H9 (cell line): Measurements from ENCODE around the gene RPS16. TPM values are rescaled to one million over a fixed set of nuclear protein-coding genes. Genes with fewer than 3 reads are reported as not detected.

Experiments
- DNase-seq: peaks from one replicate; pipeline ENCODE4 v3.0.0-alpha.2; 2017
- H2AFZ ChIP-seq: one replicate; pipeline ENCODE4 v1.6.1; 2013; ENCODE audit warnings: mild to moderate bottlenecking, low read length, control low read depth, moderate library complexity
- H2AK5ac ChIP-seq: 2 replicates; pipeline ENCODE4 v1.6.1; 2013; ENCODE audit warnings: low read length, control low read depth, mixed read lengths; ENCODE audit not compliant: insufficient read length
- H2BK120ac ChIP-seq: one replicate; pipeline ENCODE4 v1.6.1; 2013; ENCODE audit warnings: low read depth, mild to moderate bottlenecking, low read length, control low read depth, inconsistent platforms; ENCODE audit not compliant: poor library complexity, severe bottlenecking
- H2BK12ac ChIP-seq: 2 replicates; pipeline ENCODE4 v1.6.1; 2013; ENCODE audit warnings: low read length, control low read depth, mixed read lengths, low read depth; ENCODE audit not compliant: insufficient read length
- H2BK15ac ChIP-seq: 2 replicates; pipeline ENCODE4 v1.6.1; 2013; ENCODE audit warnings: low read depth, low read length, control low read depth
- H2BK20ac ChIP-seq: one replicate; pipeline ENCODE4 v1.6.1; 2013; ENCODE audit warnings: low read depth, mild to moderate bottlenecking, low read length, control low read depth, inconsistent platforms; ENCODE audit not compliant: poor library complexity, severe bottlenecking
- H2BK5ac ChIP-seq: 2 replicates; pipeline ENCODE4 v1.6.1; 2013; ENCODE audit warnings: low read length, control low read depth, mixed read lengths; ENCODE audit not compliant: insufficient read length
- H3K14ac ChIP-seq: 2 replicates; pipeline ENCODE4 v1.6.1; 2013; ENCODE audit warnings: low read length, control low read depth; ENCODE audit not compliant: insufficient read depth
- H3K18ac ChIP-seq: 2 replicates; pipeline ENCODE4 v1.6.1; 2013; ENCODE audit warnings: low read depth, mild to moderate bottlenecking, mixed read lengths, low read length, control low read depth; ENCODE audit not compliant: insufficient read length
- H3K23ac ChIP-seq: 2 replicates; pipeline ENCODE4 v1.6.1; 2013; ENCODE audit warnings: low read length, control low read depth, mixed read lengths, low read depth; ENCODE audit not compliant: insufficient read length
- H3K23me2 ChIP-seq: 2 replicates; pipeline ENCODE4 v1.6.1; 2013; ENCODE audit warnings: low read depth, mild to moderate bottlenecking, mixed read lengths, low read length, control low read depth; ENCODE audit not compliant: insufficient read length, poor library complexity, severe bottlenecking
- H3K27ac ChIP-seq: 2 replicates; pipeline ENCODE4 v1.5.1; 2013; ENCODE audit warnings: low read length, control low read depth, mixed read lengths, low read depth; ENCODE audit not compliant: insufficient read length
- H3K27me3 ChIP-seq: 2 replicates; pipeline ENCODE4 v1.6.1; 2013; ENCODE audit warnings: low read length, control low read depth, inconsistent platforms; ENCODE audit not compliant: insufficient read depth
- H3K4ac ChIP-seq: 2 replicates; pipeline ENCODE4 v1.6.1; 2013; ENCODE audit warnings: low read depth, mild to moderate bottlenecking, control low read depth, inconsistent platforms, low read length, moderate library complexity
- H3K4me1 ChIP-seq: 2 replicates; pipeline ENCODE4 v1.6.1; 2013; ENCODE audit warnings: low read length, control low read depth, inconsistent platforms; ENCODE audit not compliant: insufficient read depth
- H3K4me2 ChIP-seq: 2 replicates; pipeline ENCODE4 v1.6.1; 2013; ENCODE audit warnings: low read length, control low read depth, mixed read lengths; ENCODE audit not compliant: insufficient read length, insufficient read depth
- H3K56ac ChIP-seq: 2 replicates; pipeline ENCODE4 v1.6.1; 2013; ENCODE audit warnings: low read depth, mild to moderate bottlenecking, mixed read lengths, low read length, control low read depth; ENCODE audit not compliant: insufficient read length
- H3K79me1 ChIP-seq: 2 replicates; pipeline ENCODE4 v1.6.1; 2013; ENCODE audit warnings: low read depth, mild to moderate bottlenecking, moderate library complexity, low read length, control low read depth, inconsistent platforms; ENCODE audit not compliant: insufficient read depth, poor library complexity, severe bottlenecking
- H3K79me2 ChIP-seq: 2 replicates; pipeline ENCODE4 v1.6.1; 2013; ENCODE audit warnings: low read length, control low read depth, inconsistent platforms; ENCODE audit not compliant: insufficient read depth
- H3K9ac ChIP-seq: 2 replicates; pipeline ENCODE4 v1.6.1; 2013; ENCODE audit warnings: low read length, control low read depth, mixed read lengths; ENCODE audit not compliant: insufficient read length; ENCODE audit errors: extremely low read depth
- H3K9me3 ChIP-seq: one replicate; pipeline ENCODE4 v1.6.1; 2013; ENCODE audit warnings: low read depth, low read length, inconsistent platforms; ENCODE audit not compliant: control insufficient read depth
- H3T11ph ChIP-seq: one replicate; pipeline ENCODE4 v1.6.1; 2013; ENCODE audit warnings: mild to moderate bottlenecking, low read length, control low read depth, inconsistent platforms
- H4K20me1 ChIP-seq: one replicate; pipeline ENCODE4 v1.6.1; 2013; ENCODE audit not compliant: control insufficient read depth, insufficient read length, insufficient read depth
- H4K5ac ChIP-seq: 2 replicates; pipeline ENCODE4 v1.6.1; 2013; ENCODE audit warnings: low read depth, mild to moderate bottlenecking, mixed read lengths, low read length, control low read depth; ENCODE audit not compliant: insufficient read length
- H4K8ac ChIP-seq: replicated peaks from 2 replicates; pipeline ENCODE4 v1.6.1; 2013; ENCODE audit warnings: low read length, control low read depth, mixed read lengths, low read depth; ENCODE audit not compliant: insufficient read length
- H4K91ac ChIP-seq: 2 replicates; pipeline ENCODE4 v1.6.1; 2013; ENCODE audit warnings: low read depth, mild to moderate bottlenecking, moderate library complexity, mixed read lengths, low read length, control low read depth; ENCODE audit not compliant: insufficient read length
- H3K27ac Mint-ChIP-seq, 3 experiments: 2 replicates in 2 of 3; 3 replicates in 1 of 3; pipeline ENCODE4 v1.8.0; 2020 to 2021; ENCODE audit warnings: mixed read lengths in 3 of 3, mild to moderate bottlenecking in 1 of 3, moderate library complexity in 1 of 3
- H3K27me3 Mint-ChIP-seq: 2 replicates; pipeline ENCODE4 v1.8.0; 2021; ENCODE audit warnings: low read depth, mild to moderate bottlenecking, moderate library complexity, mixed read lengths
- H3K36me3 Mint-ChIP-seq, 3 experiments: 2 replicates in 2 of 3; 3 replicates in 1 of 3; pipeline ENCODE4 v1.8.0; 2020 to 2021; ENCODE audit warnings: low read depth in 3 of 3, mixed read lengths in 3 of 3; ENCODE audit not compliant: insufficient read depth in 1 of 3
- H3K4me1 Mint-ChIP-seq, 2 experiments: 2 replicates each; pipeline ENCODE4 v1.8.0; 2020; ENCODE audit warnings: mixed read lengths in 2 of 2
- H3K4me3 Mint-ChIP-seq, 2 experiments: 2 replicates in 1 of 2; 3 replicates in 1 of 2; pipeline ENCODE4 v1.8.0; 2020 to 2021; ENCODE audit warnings: mild to moderate bottlenecking in 2 of 2, mixed read lengths in 2 of 2, moderate library complexity in 1 of 2
- H3K9me3 Mint-ChIP-seq, 2 experiments: 2 replicates in 1 of 2; 3 replicates in 1 of 2; pipeline ENCODE4 v1.8.0; 2020; ENCODE audit warnings: mild to moderate bottlenecking in 2 of 2, mixed read lengths in 2 of 2, moderate library complexity in 1 of 2
- CTCF ChIP-seq: fragments of 200-600 bp; sonication (generic); conservative IDR thresholded peaks from 3 replicates; pipeline ENCODE4 v1.8.0; 2021; ENCODE audit warnings: antibody characterized with exemption, mild to moderate bottlenecking
- WGBS: extraction: QIAGEN DNeasy Blood & Tissue Kit; methylation state at CpG from one replicate; pipeline ENCODE4 v1.1.7; 2013; ENCODE audit warnings: missing lambda C conversion rate, low lambda C conversion rate, mixed read lengths; ENCODE audit not compliant: insufficient read length; ENCODE audit errors: extremely low coverage; 5-methylcytosine and 5-hydroxymethylcytosine counted together
- total RNA-seq: library from RNA; stranded (reverse); gene quantifications from 2 replicates; pipeline ENCODE4 v1.2.1, GENCODE V29; 2021

Gene RPS16
- total RNA-seq, 1 experiment from 2014 or later, result 2,711 TPM

- no peak overlapping the region for H2BK20ac ChIP-seq
- H2BK15ac ChIP-seq, result no peak overlapping the region
- peak overlapping the region; percentile 10 for H4K91ac ChIP-seq
- peak overlapping the region; percentile 42 for H3K27ac ChIP-seq
- no peak overlapping the region for H3T11ph ChIP-seq
- TF ChIP-seq CTCF, result no peak
- no peak overlapping the region for H4K8ac ChIP-seq
- peaks cover 15% of the 10 kb centered on the region for H3K23me2 ChIP-seq
- no peak overlapping the region for H3K4ac ChIP-seq
- H4K5ac ChIP-seq, result peak overlapping the region; percentile 43
- H2AFZ ChIP-seq, result no peak overlapping the region
- Mint-ChIP-seq H3K4me3 (peak overlapping the region; percentile 87 to 95), H3K9me3 (no peaks in the 10 kb centered on the region; a peak in 1 of 5 replicates), H3K4me1 (peaks cover 32 to 44% of the 10 kb centered on the region in 2 experiments), H3K27me3 (no peaks in the 10 kb centered on the region; the same call in 1 of the 2 replicates), H3K36me3 (peaks cover 0 to 10% (median 6%) of the 10 kb centered on the region in 3 experiments; a peak in 6 of 7 replicates), H3K27ac (peak overlapping the region; percentile 80 to 100 (median 87))
- peak overlapping the region; percentile 60 for H3K4me2 ChIP-seq
- no CpG with 5 or more reads among the region's 25 CpGs for WGBS
- no peak overlapping the region for H3K56ac ChIP-seq
- H3K4me1 ChIP-seq, result peaks cover 6% of the 10 kb centered on the region; the same call in 1 of the 2 replicates
- no peaks in the 10 kb centered on the region for H4K20me1 ChIP-seq
- no peak for DNase-seq
- H3K23ac ChIP-seq, result no peak overlapping the region
- peak overlapping the region; percentile 94 for H3K14ac ChIP-seq
- H2BK5ac ChIP-seq, result no peak overlapping the region
- H2AK5ac ChIP-seq, result no peak overlapping the region
- H3K18ac ChIP-seq, result peak overlapping the region; percentile 74
- no peaks in the 10 kb centered on the region for H3K79me2 ChIP-seq
- peak overlapping the region; percentile 7 for H2BK12ac ChIP-seq
- no peaks in the 10 kb centered on the region for H3K27me3 ChIP-seq
- H3K9ac ChIP-seq, result peak overlapping the region; percentile 33
- H2BK120ac ChIP-seq, result no peak overlapping the region
- H3K9me3 ChIP-seq, result no peaks in the 10 kb centered on the region
- no peaks in the 10 kb centered on the region for H3K79me1 ChIP-seq
These were observed 34.0 kb downstream of the RPS16 start for GRCh38 chr19:39401549-39402345.
